GM21515 (cell line): ENCODE measurements around the gene ZNF514.
"Not testable (repeated sequence)": the region's sequence is repeated elsewhere in the genome, so short reads cannot be mapped to it uniquely, and the experiment has no call there.

Experiments
- ATAC-seq: cut with Tn5 transposase; IDR thresholded peaks from one replicate; pipeline ENCODE4 v1.9.1; 2021; ENCODE audit not compliant: unreplicated experiment

ZNF514 gene

GRCh38 chr2:95159690-95160449 is at the start of gene ZNF514:
Gene ZNF514, minus strand, starts transcription at chr2:95159848. Its CDS starts 6,595 bp downstream, at chr2:95153253.
- ATAC-seq = peak; percentile 88

GRCh38 chr2:95208106-95208505 is 48.5 kb upstream of the ZNF514 start:
- ATAC-seq = no peak

- peak; percentile 97 for ATAC-seq
Measured at GRCh38 chr2:95207111-95207961, 47.7 kb upstream of the ZNF514 start, which contains the start of gene ZNF892. Gene ZNF892, plus strand, starts transcription at chr2:95207521. Its CDS starts 295 bp downstream, at chr2:95207816.

- ATAC-seq = no peak
Measured at GRCh38 chr2:95206096-95206495, 46.4 kb upstream of the ZNF514 start.

- no peak for ATAC-seq
Measured at GRCh38 chr2:95204396-95204795, 44.7 kb upstream of the ZNF514 start.

- no peak for ATAC-seq
Measured at GRCh38 chr2:95203911-95204310, 44.3 kb upstream of the ZNF514 start.

GRCh38 chr2:95192956-95193355 is 33.3 kb upstream of the ZNF514 start:
- ATAC-seq = not testable (repeated sequence)

GRCh38 chr2:95185973-95186372 is 26.3 kb upstream of the ZNF514 start:
- no peak for ATAC-seq

- no peak for ATAC-seq
Measured at GRCh38 chr2:95185197-95185596, 25.5 kb upstream of the ZNF514 start.

- ATAC-seq = no peak
Measured at GRCh38 chr2:95181774-95182173, 22.1 kb upstream of the ZNF514 start.

- no peak for ATAC-seq
Measured at GRCh38 chr2:95179451-95179850, 19.8 kb upstream of the ZNF514 start.

- ATAC-seq = no peak
Measured at GRCh38 chr2:95174031-95174542, 14.4 kb upstream of the ZNF514 start.

GRCh38 chr2:95171902-95172301 is 12.3 kb upstream of the ZNF514 start:
- ATAC-seq = no peak

GRCh38 chr2:95166065-95166763 is 6.6 kb upstream of the ZNF514 start:
- no peak for ATAC-seq

GRCh38 chr2:95165371-95166064 is 5.9 kb upstream of the ZNF514 start, which contains the start of gene ZNF2:
Gene ZNF2, plus strand, starts transcription at chr2:95165809. Its CDS starts 10,418 bp downstream, at chr2:95176227.
- peak; percentile 91 for ATAC-seq

GRCh38 chr2:95165030-95165370 is 5.4 kb upstream of the ZNF514 start:
- peak; percentile 12 for ATAC-seq

- ATAC-seq = peak; percentile 42
Measured at GRCh38 chr2:95158891-95159619, 593 bp downstream of the ZNF514 start.

- ATAC-seq = no peak
Measured at GRCh38 chr2:95158441-95158840, 1.2 kb downstream of the ZNF514 start.

GRCh38 chr2:95149397-95149984 is 10.2 kb downstream of the ZNF514 start:
- no peak for ATAC-seq
